ENCODE data around the gene MKX.
A peak's percentile ranks its signal among the peaks of the same experiment; 100 is the strongest.

The MKX gene

DNA sequence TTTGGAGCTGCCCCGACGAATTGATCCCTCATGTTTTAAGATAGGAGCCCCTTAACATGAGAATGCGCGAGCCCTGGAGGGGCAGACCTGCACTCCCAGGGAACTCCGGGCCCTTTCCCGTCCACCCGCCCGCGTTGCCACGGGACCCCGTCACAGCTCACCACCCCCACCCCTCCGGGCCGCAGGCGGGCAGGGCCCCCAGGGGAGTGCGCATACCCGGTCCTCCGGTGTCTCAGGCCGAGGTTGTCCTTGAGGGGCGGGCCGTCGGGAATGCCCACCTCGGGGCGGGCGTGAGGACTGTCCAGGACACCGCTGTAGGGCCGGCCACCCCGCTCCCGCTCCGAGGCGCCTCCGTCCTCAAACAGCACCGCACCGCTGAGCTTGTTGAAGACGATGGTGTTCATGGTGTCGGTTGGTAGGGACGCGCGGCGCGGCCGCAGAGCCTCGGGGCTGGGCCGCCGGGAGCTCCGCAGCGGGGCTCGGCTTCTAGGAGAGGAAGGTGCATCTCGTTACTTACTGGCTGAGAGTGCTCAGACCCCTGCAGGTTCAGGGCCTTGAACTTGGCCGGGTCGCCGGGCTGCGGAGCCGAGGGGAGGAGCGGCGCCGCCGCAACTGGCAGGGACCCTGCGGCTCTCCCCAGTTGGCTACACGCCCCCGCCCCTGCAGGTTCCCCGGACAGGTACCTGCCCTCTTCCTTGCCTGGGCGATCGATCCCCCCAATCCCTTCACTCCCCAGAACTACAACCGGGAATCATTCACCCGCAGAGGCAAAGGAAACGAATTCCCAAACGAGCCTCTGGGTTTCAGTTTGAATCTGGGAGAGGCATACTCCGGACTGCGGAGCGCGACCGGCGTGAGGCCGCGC lies 2.4 kb downstream of the MKX start:
- in situ Hi-C loops (cut with MboI; ENCODE audit: low sequenced_read_pairs, unreplicated experiment), result no loop called here
- peak; percentile 24 for DNase-seq (ENCODE audit: low spot score)

DNA sequence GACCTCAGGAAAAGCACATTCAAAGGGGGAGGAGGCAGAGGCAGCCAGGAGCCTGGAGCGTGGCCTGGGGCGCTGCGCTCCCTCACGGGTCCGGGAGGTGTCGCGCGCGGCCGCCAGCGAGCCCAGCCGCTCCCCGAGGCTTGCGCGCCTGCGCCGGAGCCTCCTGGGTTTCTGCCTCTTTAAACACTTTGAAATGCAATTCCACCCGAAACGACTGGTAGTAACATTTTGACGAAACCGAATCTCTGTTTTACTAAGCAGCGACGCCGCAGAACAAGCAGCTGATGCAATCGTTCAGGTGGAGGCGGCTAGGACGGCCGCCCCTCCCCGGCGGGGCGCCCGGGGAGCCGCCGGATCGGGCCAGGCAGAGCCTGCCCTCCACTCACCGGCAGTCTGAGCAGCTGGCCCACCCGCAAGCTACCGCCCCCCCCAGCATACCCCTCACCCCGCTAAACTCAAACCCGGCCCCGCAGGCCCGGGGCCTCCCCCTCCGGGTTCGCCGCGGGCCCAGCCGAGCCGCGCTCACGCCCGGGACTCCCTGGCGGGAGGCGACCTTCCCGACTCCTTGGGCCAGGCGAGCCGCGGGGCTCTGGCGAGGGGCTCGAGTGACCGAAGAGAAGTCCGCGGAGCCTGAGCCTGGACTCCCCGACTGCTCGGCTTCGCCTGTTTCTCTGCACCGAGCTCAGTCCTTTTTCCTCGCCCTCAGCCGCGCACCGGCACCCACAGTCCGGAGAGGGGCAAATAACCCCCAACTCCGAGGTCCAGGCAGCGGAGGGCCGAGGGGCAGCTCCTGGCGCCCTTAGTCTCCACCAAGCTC lies 3.2 kb downstream of the MKX start:
- peak; percentile 85 for DNase-seq (ENCODE audit: low spot score)
- TF ChIP-seq, protein P1, sequence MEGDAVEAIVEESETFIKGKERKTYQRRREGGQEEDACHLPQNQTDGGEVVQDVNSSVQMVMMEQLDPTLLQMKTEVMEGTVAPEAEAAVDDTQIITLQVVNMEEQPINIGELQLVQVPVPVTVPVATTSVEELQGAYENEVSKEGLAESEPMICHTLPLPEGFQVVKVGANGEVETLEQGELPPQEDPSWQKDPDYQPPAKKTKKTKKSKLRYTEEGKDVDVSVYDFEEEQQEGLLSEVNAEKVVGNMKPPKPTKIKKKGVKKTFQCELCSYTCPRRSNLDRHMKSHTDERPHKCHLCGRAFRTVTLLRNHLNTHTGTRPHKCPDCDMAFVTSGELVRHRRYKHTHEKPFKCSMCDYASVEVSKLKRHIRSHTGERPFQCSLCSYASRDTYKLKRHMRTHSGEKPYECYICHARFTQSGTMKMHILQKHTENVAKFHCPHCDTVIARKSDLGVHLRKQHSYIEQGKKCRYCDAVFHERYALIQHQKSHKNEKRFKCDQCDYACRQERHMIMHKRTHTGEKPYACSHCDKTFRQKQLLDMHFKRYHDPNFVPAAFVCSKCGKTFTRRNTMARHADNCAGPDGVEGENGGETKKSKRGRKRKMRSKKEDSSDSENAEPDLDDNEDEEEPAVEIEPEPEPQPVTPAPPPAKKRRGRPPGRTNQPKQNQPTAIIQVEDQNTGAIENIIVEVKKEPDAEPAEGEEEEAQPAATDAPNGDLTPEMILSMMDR (IDR thresholded peaks at IDR 0.05; ENCODE audit: borderline replicate concordance, control extremely low read depth, extremely low read depth, insufficient read depth, missing control alignments), result peak; percentile 71
- in situ Hi-C loops (cut with MboI; ENCODE audit: low sequenced_read_pairs, unreplicated experiment), result no loop called here

More for the DNA sequence above, 2.4 kb downstream of the MKX start:
- TF ChIP-seq, protein P1 (IDR thresholded peaks at IDR 0.05; ENCODE audit: borderline replicate concordance, control extremely low read depth, extremely low read depth, insufficient read depth, missing control alignments), result no peak

DNA sequence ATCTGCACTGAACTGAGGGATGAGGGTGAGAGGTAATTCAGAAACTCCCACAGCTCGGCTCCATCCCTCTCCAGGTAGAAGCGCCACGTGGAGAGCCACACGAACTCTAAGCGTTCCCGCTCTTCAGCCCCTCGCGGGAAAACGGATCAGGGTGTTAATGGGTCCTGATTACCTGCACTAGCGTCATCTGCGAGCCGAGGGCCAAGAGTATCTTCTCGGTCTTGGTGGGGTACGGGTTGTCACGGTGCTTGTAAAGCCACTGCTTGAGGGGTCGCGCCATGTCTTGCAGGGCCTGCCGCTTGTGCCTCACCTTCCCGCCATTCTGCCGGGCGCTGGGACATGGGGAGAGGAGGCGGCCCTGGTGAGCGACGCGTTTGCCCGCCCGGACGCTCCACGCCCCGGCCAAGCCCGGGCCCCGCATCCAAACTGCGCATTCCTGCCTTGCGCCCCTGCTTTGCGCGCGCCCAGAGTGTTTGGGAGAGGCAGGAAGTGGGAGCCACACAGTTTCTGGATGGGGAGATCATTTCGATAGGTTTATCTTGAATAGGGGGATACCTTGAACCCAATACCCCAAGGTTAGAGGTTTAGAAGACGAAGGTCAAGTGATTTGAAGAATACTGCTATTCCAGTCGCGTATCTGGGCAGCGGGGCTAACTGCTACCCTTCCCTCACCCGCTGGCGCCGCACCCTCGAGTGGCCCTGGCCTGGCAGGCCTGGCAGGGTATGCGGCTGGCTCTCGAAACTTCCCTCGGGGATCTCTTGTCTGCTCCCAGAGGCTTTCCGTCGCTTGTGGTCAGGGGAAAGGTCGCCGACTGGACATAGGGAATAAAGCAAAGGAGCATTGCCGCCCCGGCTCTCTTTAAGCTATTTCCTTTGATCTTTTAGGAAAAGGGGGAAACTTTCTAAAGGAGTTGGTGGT lies 4.2 kb downstream of the MKX start:
- in situ Hi-C loops (cut with MboI; ENCODE audit: low sequenced_read_pairs, unreplicated experiment), result no loop called here
- TF ChIP-seq, protein P1 (IDR thresholded peaks at IDR 0.05; ENCODE audit: borderline replicate concordance, control extremely low read depth, extremely low read depth, insufficient read depth, missing control alignments), result no peak
- DNase-seq (ENCODE audit: low spot score), result peak; percentile 14

DNA sequence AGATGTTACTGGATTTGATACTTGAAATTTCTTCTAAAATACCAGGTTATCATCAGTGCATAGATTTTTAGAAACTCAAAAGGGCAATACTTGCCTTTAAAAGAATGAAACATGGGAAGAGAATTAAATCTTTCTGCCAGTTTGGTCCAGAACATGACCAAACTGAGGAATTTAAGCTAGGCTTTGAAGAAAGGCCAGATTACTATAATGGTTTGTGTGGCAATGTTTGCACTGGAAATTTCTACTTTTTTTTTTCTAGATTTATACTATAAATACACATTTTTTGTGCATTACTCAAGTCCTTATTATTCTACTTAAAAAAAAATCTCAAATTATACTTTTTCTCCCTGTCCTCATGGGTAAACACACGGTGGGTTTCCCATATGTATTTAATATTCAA lies 9.2 kb downstream of the MKX start:
- TF ChIP-seq, protein P1 (IDR thresholded peaks at IDR 0.05; ENCODE audit: borderline replicate concordance, control extremely low read depth, extremely low read depth, insufficient read depth, missing control alignments), result no peak
- in situ Hi-C loops (cut with MboI; ENCODE audit: low sequenced_read_pairs, unreplicated experiment), result no loop called here

DNA sequence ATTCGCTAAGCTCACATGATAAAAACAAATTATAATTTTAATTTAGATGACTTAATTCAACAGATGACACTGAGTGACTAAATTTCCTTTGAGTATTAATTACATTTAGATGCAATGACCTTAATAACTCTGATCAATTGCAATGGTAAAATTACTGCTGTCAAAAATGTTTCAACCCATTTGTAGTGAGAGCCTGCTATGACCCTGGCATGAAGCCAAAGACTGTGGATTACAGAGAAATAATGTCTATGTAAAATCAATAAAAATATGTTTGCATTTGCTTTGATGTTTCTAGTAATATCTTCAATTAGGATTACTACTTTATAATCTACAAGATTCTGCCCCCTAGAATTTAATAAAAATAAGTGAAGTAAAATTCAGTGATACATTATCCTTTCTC lies 15.6 kb downstream of the MKX start:
- TF ChIP-seq, protein P1 (IDR thresholded peaks at IDR 0.05; ENCODE audit: borderline replicate concordance, control extremely low read depth, extremely low read depth, insufficient read depth, missing control alignments), result no peak
- DNase-seq (ENCODE audit: low spot score), result no peak
- in situ Hi-C loops (cut with MboI; ENCODE audit: low sequenced_read_pairs, unreplicated experiment), result no loop called here

More for the DNA sequence above, 9.2 kb downstream of the MKX start:
- no peak for DNase-seq (ENCODE audit: low spot score)

DNA sequence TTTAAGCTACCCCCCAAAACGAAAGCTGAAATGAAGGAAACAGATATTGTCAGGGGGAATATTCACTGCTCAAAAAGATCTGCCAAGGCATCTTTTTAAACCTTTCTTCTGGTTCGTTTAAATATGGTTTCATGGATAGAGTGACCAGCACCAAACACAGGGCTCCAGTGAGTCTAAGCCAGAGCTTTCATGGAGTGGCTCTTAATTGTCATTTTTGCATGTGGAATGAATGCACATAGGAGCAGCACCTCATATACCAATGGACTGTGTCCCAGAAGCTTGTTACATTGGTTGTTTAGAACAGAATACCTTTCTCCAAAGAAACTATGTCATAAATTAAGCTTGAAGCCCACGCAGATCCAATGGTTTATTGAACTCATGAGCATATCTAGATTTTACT lies 17.3 kb downstream of the MKX start:
- TF ChIP-seq, protein P1 (IDR thresholded peaks at IDR 0.05; ENCODE audit: borderline replicate concordance, control extremely low read depth, extremely low read depth, insufficient read depth, missing control alignments), result no peak
- DNase-seq (ENCODE audit: low spot score), result no peak
- in situ Hi-C loops (cut with MboI; ENCODE audit: low sequenced_read_pairs, unreplicated experiment), result no loop called here

All from GM13976 (cell line).